ENCODE data around the gene RPS24.

RPS24 gene

GRCh38 chr10:78044179-78044578, 10.5 kb downstream of the RPS24 start:
- no peak overlapping the region for H3K4me3 ChIP-seq (ENCODE audit: low read depth, low read length)
- H3K4me1 ChIP-seq: peaks cover 26% of the 10 kb centered on the region
- H3K27me3 ChIP-seq: no peaks in the 10 kb centered on the region
- peaks cover 37% of the 10 kb centered on the region for H3K36me3 ChIP-seq
- DNase-seq: no peak
- TF ChIP-seq, protein P1, sequence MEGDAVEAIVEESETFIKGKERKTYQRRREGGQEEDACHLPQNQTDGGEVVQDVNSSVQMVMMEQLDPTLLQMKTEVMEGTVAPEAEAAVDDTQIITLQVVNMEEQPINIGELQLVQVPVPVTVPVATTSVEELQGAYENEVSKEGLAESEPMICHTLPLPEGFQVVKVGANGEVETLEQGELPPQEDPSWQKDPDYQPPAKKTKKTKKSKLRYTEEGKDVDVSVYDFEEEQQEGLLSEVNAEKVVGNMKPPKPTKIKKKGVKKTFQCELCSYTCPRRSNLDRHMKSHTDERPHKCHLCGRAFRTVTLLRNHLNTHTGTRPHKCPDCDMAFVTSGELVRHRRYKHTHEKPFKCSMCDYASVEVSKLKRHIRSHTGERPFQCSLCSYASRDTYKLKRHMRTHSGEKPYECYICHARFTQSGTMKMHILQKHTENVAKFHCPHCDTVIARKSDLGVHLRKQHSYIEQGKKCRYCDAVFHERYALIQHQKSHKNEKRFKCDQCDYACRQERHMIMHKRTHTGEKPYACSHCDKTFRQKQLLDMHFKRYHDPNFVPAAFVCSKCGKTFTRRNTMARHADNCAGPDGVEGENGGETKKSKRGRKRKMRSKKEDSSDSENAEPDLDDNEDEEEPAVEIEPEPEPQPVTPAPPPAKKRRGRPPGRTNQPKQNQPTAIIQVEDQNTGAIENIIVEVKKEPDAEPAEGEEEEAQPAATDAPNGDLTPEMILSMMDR (IDR thresholded peaks at IDR 0.05; ENCODE audit: low read depth, low read length): no peak
- no peaks in the 10 kb centered on the region for H3K9me3 ChIP-seq

DNA sequence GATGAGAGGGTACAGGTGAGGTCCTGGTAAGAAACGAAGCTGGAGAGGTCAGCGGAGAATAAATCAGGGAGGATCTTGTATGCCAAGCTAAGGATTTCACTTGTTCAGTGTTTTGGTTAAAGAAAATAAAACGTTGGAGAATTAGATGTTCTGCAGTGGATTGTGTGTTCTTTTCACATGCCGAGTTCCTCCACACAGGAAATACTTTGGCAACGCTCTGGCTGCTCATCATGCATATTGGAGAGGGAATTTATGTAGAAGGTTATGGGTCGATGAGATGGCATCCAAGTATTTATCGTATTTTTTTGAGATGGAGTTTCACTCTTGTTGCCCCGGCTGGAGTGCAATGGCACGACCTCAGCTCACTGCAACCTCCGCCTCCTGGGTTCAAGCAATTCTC, 11.0 kb downstream of the RPS24 start:
- Histone ChIP-seq H3K27me3 (no peaks in the 10 kb centered on the region), H3K36me3 (peaks cover 32% of the 10 kb centered on the region), H3K9me3 (no peaks in the 10 kb centered on the region), H3K4me1 (peaks cover 22% of the 10 kb centered on the region), H3K4me3 (ENCODE audit: low read depth, low read length) (no peak overlapping the region)
- no peak for DNase-seq
- TF ChIP-seq, protein P1 (IDR thresholded peaks at IDR 0.05; ENCODE audit: low read depth, low read length): no peak

- Histone ChIP-seq H3K4me1 (peaks cover 20% of the 10 kb centered on the region), H3K27me3 (no peaks in the 10 kb centered on the region), H3K9me3 (no peaks in the 10 kb centered on the region), H3K36me3 (peaks cover 27% of the 10 kb centered on the region), H3K4me3 (ENCODE audit: low read depth, low read length) (no peak overlapping the region)
- TF ChIP-seq, protein P1 (IDR thresholded peaks at IDR 0.05; ENCODE audit: low read depth, low read length): no peak
- DNase-seq: no peak
Observed at GRCh38 chr10:78045237-78045636, 11.6 kb downstream of the RPS24 start.

DNA sequence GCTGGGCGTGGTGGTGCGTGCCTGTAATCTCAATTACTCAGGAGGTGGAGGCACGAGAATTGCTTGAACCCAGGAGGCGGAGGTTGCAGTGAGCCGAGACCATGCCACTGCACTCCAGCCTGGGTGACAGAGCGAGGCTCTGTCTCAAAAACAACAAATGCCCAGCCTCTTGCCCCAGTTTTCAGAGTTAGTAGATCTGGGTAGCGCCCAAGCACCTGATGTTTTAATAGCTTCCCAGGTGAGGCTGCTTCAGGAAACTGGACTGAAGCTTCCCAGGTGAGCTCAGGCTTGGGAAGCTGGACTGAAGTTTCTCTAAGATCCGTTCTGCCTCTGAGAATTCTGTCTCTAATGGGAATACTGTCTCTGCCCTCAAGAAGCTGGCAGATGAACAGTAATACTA, 12.2 kb downstream of the RPS24 start:
- peaks cover 20% of the 10 kb centered on the region for H3K4me1 ChIP-seq
- no peak for DNase-seq
- H3K36me3 ChIP-seq: peaks cover 21% of the 10 kb centered on the region
- TF ChIP-seq, protein P1 (IDR thresholded peaks at IDR 0.05; ENCODE audit: low read depth, low read length): no peak
- no peak overlapping the region for H3K4me3 ChIP-seq (ENCODE audit: low read depth, low read length)
- H3K9me3 ChIP-seq: no peaks in the 10 kb centered on the region
- no peaks in the 10 kb centered on the region for H3K27me3 ChIP-seq

DNA sequence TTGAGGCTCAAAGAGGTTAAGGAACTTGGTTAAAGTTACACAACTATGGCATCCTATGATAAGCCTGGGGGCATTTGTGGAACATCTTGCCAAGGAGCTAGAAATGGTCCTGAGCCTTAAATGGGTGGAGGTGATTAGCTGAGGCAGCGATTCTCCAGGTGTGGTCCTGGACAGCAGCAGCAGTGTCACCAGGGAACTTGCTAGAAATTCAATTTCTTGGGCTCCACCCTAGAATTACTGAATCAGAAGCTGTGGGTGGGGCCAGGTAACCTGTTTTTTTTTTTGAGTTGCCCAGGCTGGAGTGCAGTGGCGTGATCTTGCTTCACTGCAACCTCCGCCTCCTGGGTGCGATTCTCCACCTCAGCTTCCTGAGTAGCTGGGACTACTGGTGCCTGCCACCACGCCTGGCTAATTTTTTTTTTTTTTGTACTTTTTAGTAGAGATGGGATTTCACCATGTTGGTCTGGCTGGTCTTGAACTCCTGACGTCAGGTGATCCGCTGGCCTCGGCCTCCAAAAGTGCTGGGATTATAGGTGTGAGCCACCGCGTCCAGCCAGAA, 13.1 kb downstream of the RPS24 start:
- TF ChIP-seq, protein P1 (IDR thresholded peaks at IDR 0.05; ENCODE audit: low read depth, low read length): no peak
- Histone ChIP-seq H3K4me1 (peaks cover 13% of the 10 kb centered on the region), H3K27me3 (no peaks in the 10 kb centered on the region), H3K4me3 (ENCODE audit: low read depth, low read length) (no peak overlapping the region), H3K9me3 (no peaks in the 10 kb centered on the region), H3K36me3 (peaks cover 11% of the 10 kb centered on the region)
- no peak for DNase-seq

GRCh38 chr10:78047314-78047891, 13.7 kb downstream of the RPS24 start:
- TF ChIP-seq, protein P1 (IDR thresholded peaks at IDR 0.05; ENCODE audit: low read depth, low read length): peak; percentile 97
- no peaks in the 10 kb centered on the region for H3K9me3 ChIP-seq
- H3K36me3 ChIP-seq: peaks cover 5% of the 10 kb centered on the region
- peaks cover 7% of the 10 kb centered on the region for H3K4me1 ChIP-seq
- DNase-seq: peak; percentile 92
- H3K27me3 ChIP-seq: no peaks in the 10 kb centered on the region
- no peak overlapping the region for H3K4me3 ChIP-seq (ENCODE audit: low read depth, low read length)
